Sigmoid colon (tissue), 7 donors: Measurements from ENCODE around the gene SLC28A2. TPM values are rescaled to one million over a fixed set of nuclear protein-coding genes. Genes with fewer than 3 reads are reported as not detected.

Source experiments
- DNase-seq: peaks from one replicate; pipeline ENCODE4 v3.0.0-alpha.2; 2019
- H3K27ac ChIP-seq, 4 donors: fragments of 200-600 bp; sonication (generic); one replicate each; pipeline ENCODE4 v1.5.1; 2016 to 2019; ENCODE audit warnings: mild to moderate bottlenecking in 1 of 4
- H3K27me3 ChIP-seq, 3 donors: fragments of 200-600 bp; sonication (generic); one replicate each; pipeline ENCODE4 v1.5.1; 2019; ENCODE audit warnings: mild to moderate bottlenecking in 1 of 3
- H3K36me3 ChIP-seq, 4 donors: fragments of 200-600 bp; sonication (generic); one replicate each; pipeline ENCODE4 v1.5.1; 2016 to 2019
- H3K4me1 ChIP-seq, 4 donors: fragments of 200-600 bp; sonication (generic); one replicate each; pipeline ENCODE4 v1.5.1; 2017 to 2019
- H3K4me3 ChIP-seq, 4 donors: fragments of 200-600 bp; sonication (generic); one replicate each; pipeline ENCODE4 v1.5.1; 2017 to 2019; ENCODE audit warnings: mild to moderate bottlenecking in 2 of 4, moderate library complexity in 1 of 4
- H3K9me3 ChIP-seq, 4 donors: fragments of 200-600 bp in 3 of 4; sonication (generic) in 3 of 4; one replicate each; pipeline versions ENCODE4 v1.5.1 to v1.6.1; 2013 to 2019
- EP300 ChIP-seq, 4 donors: sonication (generic); formaldehyde crosslinking; IDR thresholded peaks; one replicate each; pipeline ENCODE4 v1.6.1; 2017; ENCODE audit warnings: antibody characterized with exemption in 4 of 4
- POLR2A ChIP-seq, 2 donors: fragments of 450-650 bp; IDR thresholded peaks; one replicate each; pipeline ENCODE4 v1.6.1; 2016; ENCODE audit warnings: antibody characterized with exemption in 2 of 2, mild to moderate bottlenecking in 2 of 2, moderate library complexity in 2 of 2
- POLR2AphosphoS5 ChIP-seq, 4 donors: sonication (generic); formaldehyde crosslinking; IDR thresholded peaks; one replicate each; pipeline ENCODE4 v1.6.1; 2017; ENCODE audit warnings: antibody characterized with exemption in 4 of 4
- WGBS, 2 donors: extraction: QIAGEN DNeasy Blood & Tissue Kit; methylation state at CpG; one replicate each; pipeline ENCODE4 v1.1.7; 2013; 5-methylcytosine and 5-hydroxymethylcytosine counted together
- intact Hi-C: fragments of 100-400 bp; cut with DNase I; formaldehyde crosslinking; loops from one replicate; pipeline ENCODE4 v1.15.1; 2023
- polyA plus RNA-seq, 3 donors: library from polyadenylated mRNA; stranded (reverse); fragments of 200-250 nt; gene quantifications; one replicate each; pipeline ENCODE4 v1.2.3, GENCODE V29; 2013
- total RNA-seq, 4 donors: library from RNA; depleted of rRNA; stranded (reverse); fragments of >200 nt; gene quantifications; one replicate each; pipeline ENCODE4 v1.1.0, GENCODE V29; 2016
- TF ChIP-seq, protein P1 (sequence below), 4 experiments: fragments of 450-650 bp in 3 of 4; fragments of 200-600 bp in 1 of 4; IDR thresholded peaks; one replicate each; pipeline ENCODE4 v1.5.1; 2016 to 2019; ENCODE audit warnings: antibody characterized with exemption in 4 of 4, mild to moderate bottlenecking in 3 of 4, moderate library complexity in 2 of 4
- donor health status: healthy with polysubstance abuse.
- donor health status: Bipolar disorder and iron deficiency.
- donor health status: healthy.

Gene SLC28A2
- total and polyA plus RNA-seq, 7 donors = 1.2 to 3.0 (median 1.8) TPM; not detected in 4

DNA sequence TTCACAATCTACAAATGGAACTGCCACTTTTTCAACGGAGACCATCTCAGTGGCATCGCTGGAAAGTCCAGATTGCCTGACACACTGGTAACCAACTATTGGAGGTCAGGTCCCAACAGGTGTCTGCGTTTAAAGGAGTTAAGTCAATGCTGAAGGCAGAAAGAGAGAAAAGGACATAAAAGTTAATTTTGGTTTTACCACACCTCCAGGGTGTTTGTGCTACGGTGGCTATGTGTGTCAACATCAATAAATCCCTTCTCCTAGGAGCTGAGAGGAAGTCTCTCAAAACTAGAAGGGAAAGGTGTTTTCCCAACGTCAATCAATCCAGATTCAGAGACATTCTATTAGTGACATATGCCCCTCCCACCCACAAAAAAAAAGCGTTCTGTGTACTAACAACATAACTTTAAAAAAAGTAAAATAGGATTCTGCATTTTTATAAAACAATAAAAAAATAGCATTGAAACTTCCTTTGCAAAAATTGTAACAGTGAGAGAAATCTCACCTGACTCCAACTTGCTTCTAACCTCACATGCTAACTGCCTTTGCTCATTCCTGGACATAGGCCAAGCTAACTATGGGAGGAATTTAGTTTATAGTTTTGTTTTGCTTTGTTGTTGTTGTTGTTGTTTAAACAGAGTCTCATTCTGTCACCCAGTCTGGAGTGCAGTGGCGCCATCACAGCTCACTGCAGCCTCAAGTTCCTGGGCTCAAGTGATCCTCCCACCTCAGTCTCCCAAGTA is 67.6 kb downstream of the SLC28A2 start:
- Histone ChIP-seq H3K4me1 (no peaks in the 10 kb centered on the region), H3K4me3 (no peak overlapping the region), H3K27ac (no peak overlapping the region), H3K36me3 (no peaks in the 10 kb centered on the region), H3K9me3 (no peaks in the 10 kb centered on the region), H3K27me3 (no peaks in the 10 kb centered on the region)
- intact Hi-C loops = no loop called here
- TF ChIP-seq, protein P1, sequence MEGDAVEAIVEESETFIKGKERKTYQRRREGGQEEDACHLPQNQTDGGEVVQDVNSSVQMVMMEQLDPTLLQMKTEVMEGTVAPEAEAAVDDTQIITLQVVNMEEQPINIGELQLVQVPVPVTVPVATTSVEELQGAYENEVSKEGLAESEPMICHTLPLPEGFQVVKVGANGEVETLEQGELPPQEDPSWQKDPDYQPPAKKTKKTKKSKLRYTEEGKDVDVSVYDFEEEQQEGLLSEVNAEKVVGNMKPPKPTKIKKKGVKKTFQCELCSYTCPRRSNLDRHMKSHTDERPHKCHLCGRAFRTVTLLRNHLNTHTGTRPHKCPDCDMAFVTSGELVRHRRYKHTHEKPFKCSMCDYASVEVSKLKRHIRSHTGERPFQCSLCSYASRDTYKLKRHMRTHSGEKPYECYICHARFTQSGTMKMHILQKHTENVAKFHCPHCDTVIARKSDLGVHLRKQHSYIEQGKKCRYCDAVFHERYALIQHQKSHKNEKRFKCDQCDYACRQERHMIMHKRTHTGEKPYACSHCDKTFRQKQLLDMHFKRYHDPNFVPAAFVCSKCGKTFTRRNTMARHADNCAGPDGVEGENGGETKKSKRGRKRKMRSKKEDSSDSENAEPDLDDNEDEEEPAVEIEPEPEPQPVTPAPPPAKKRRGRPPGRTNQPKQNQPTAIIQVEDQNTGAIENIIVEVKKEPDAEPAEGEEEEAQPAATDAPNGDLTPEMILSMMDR (IDR thresholded peaks at IDR 0.05) = no peak
- no peak for TF ChIP-seq EP300 (IDR thresholded peaks at IDR 0.05)
- DNase-seq = no peak
- 41 to 68% methylated on average over 7 of the region's 7 CpGs for WGBS, 2 donors

DNA sequence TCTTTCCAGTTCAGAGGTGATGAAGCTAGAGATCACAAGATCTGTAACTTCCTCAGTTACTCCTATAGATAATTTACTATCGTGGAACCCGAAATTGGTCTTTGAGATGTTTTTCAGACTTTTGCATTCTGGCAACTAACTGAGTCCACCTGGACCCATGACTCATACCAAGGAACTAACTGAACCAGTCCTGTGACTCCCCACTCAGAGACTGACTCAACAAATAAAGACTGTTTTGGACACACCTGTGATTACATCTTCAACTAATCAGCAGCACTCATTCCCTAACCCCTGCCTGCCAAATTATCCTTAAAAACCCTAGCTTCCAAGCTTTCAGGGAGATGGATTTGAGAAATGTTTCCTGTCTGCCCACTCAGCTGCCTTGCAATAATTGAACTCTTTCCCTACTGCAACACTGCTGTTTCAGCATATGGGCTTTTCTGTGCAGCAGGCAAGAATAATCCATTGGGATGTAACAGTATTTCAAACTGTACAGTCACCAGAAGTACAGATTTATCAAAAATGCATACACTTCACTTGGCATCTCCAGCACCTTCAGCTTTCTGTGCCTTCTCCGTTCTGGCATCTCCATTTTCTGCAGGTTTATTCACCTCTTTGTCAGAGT is 68.7 kb downstream of the SLC28A2 start:
- TF ChIP-seq POLR2AphosphoS5 (IDR thresholded peaks at IDR 0.05) (no peak), POLR2A (IDR thresholded peaks at IDR 0.05) (no peak), EP300 (IDR thresholded peaks at IDR 0.05) (no peak)
- TF ChIP-seq, protein P1 (IDR thresholded peaks at IDR 0.05) = no peak
- 78 to 79% methylated on average over 3 of the region's 3 CpGs for WGBS, 2 donors
- H3K27me3 ChIP-seq = no peaks in the 10 kb centered on the region
- no peaks in the 10 kb centered on the region for H3K36me3 ChIP-seq
- no peak overlapping the region for H3K4me3 ChIP-seq
- no peaks in the 10 kb centered on the region for H3K4me1 ChIP-seq
- intact Hi-C loops = no loop called here
- H3K27ac ChIP-seq = no peak overlapping the region
- H3K9me3 ChIP-seq = no peaks in the 10 kb centered on the region
- DNase-seq = no peak

DNA sequence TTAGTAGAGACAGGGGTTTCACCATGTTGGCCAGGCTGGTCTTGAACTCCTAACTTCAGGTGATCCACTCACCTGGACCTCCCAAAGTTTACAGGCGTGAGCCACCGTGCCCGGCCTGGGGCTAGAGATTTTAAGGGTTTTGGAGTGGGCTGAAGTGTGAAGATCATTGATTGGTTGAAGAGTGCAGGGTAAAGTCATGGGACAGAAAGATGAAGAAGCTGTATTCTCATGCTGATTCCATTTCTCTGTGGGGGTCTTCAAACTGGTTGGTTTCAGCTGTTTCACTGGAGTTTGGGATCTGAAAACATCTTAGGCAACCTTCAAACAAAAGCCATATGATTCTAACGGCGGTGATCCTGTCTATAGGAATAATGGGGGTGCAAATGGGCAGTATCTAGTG is 74.2 kb downstream of the SLC28A2 start:
- Histone ChIP-seq H3K4me1 (no peaks in the 10 kb centered on the region), H3K9me3 (no peaks in the 10 kb centered on the region), H3K36me3 (no peaks in the 10 kb centered on the region), H3K27me3 (no peaks in the 10 kb centered on the region), H3K4me3 (no peak overlapping the region), H3K27ac (no peak overlapping the region)
- intact Hi-C loops = no loop called here
- WGBS, 2 donors = 87 to 92% methylated on average over 5 of the region's 5 CpGs
- TF ChIP-seq EP300 (IDR thresholded peaks at IDR 0.05) (no peak), POLR2A (IDR thresholded peaks at IDR 0.05) (no peak), POLR2AphosphoS5 (IDR thresholded peaks at IDR 0.05) (no peak)
- TF ChIP-seq, protein P1 (IDR thresholded peaks at IDR 0.05) = no peak
- no peak for DNase-seq

DNA sequence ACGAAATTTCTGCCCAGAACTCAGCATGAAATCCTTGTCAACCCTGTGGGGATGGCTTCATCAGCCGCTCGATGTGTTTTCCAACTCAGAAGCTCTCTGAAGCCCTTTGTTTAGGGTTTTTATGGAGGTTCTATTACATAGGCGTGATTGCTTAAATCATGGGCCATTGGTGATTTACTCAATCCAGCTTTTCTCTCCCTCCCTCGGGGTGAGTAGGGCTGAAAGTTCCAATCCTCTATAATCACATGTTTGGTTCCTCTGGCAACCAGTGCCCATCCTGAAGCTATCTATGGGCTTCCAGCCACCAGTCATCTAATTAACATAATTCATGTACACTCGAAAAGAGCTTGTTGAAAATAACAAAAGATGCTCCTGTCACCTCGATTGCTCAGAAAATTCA is 74.7 kb downstream of the SLC28A2 start:
- no peak for DNase-seq
- Histone ChIP-seq H3K27me3 (no peaks in the 10 kb centered on the region), H3K4me3 (no peak overlapping the region), H3K4me1 (no peaks in the 10 kb centered on the region), H3K36me3 (no peaks in the 10 kb centered on the region), H3K27ac (no peak overlapping the region), H3K9me3 (no peaks in the 10 kb centered on the region)
- WGBS, 2 donors = 70 to 80% methylated on average over 7 of the region's 7 CpGs
- TF ChIP-seq POLR2A (IDR thresholded peaks at IDR 0.05) = no peak
- TF ChIP-seq, protein P1 (IDR thresholded peaks at IDR 0.05) = no peak
- no peak for TF ChIP-seq EP300 (IDR thresholded peaks at IDR 0.05)
- TF ChIP-seq POLR2AphosphoS5 (IDR thresholded peaks at IDR 0.05) = no peak
- intact Hi-C loops = no loop called here

Other genes starting within 250 kb of the SLC28A2 start
- 1 to 10 TPM; 3.3 to 10.0 (median 7.6) TPM for gene SORD, start 229.0 kb upstream of the SLC28A2 start, total RNA-seq
- gene SORD, start 229.0 kb upstream of the SLC28A2 start, polyA plus RNA-seq = 10 to 100 TPM; 10.8 to 26.9 (median 12.9) TPM
- gene DUOX2, start 138.1 kb upstream of the SLC28A2 start, total RNA-seq = under 1 TPM; 0.14 to 0.83 (median 0.44) TPM
- 100 to 1,000 TPM in 1 of 3 donors, under 1 TPM in 2; 0.60 to 125 (median 0.92) TPM for gene DUOX2, start 138.1 kb upstream of the SLC28A2 start, polyA plus RNA-seq
- gene DUOXA2, start 137.9 kb upstream of the SLC28A2 start, total RNA-seq = under 1 TPM in 1 of 4 donors, not detected in 3; 0.28 TPM
- gene DUOXA2, start 137.9 kb upstream of the SLC28A2 start, polyA plus RNA-seq = 100 to 1,000 TPM in 1 of 3 donors, 1 to 10 TPM in 1, not detected in 1; 1.4 to 117 TPM
- 1 to 10 TPM in 2 of 4 donors, under 1 TPM in 2; 0.36 to 3.1 (median 1.3) TPM for gene DUOXA1, start 122.4 kb upstream of the SLC28A2 start, total RNA-seq
- 1 to 10 TPM in 1 of 3 donors, not detected in 2; 1.7 TPM for gene DUOXA1, start 122.4 kb upstream of the SLC28A2 start, polyA plus RNA-seq
- gene DUOX1, start 122.2 kb upstream of the SLC28A2 start, total RNA-seq = 1 to 10 TPM in 1 of 4 donors, under 1 TPM in 2, not detected in 1; under 0.01 to 1.7 (median 0.27) TPM
- gene DUOX1, start 122.2 kb upstream of the SLC28A2 start, polyA plus RNA-seq = 1 to 10 TPM in 1 of 3 donors, not detected in 2; 1.3 TPM
- 10 to 100 TPM; 10.6 to 28.5 (median 17.9) TPM for gene SHF, start 64.3 kb upstream of the SLC28A2 start, total RNA-seq
- 10 to 100 TPM in 2 of 3 donors, 1 to 10 TPM in 1; 3.5 to 13.5 (median 12.6) TPM for gene SHF, start 64.3 kb upstream of the SLC28A2 start, polyA plus RNA-seq
- 10 to 100 TPM; 38.4 to 51.4 (median 42.0) TPM for gene GATM, start 126.3 kb downstream of the SLC28A2 start, total RNA-seq
- gene GATM, start 126.3 kb downstream of the SLC28A2 start, polyA plus RNA-seq = 10 to 100 TPM; 10.2 to 12.0 (median 10.3) TPM